Smooth muscle cell (in vitro differentiated cells): Measurements from ENCODE around the gene NPLOC4. TPM values are rescaled to one million over a fixed set of nuclear protein-coding genes. Genes with fewer than 3 reads are reported as not detected.

Experiments used
- DNase-seq: peaks from one replicate; lab custom pipeline; 2025; ENCODE audit not compliant: unreplicated experiment; lab: John Stamatoyannopoulos, UW
- H2AFZ ChIP-seq: fragments of 200-600 bp; sonication (generic); 2 replicates; pipeline ENCODE4 v1.6.0; 2016; ENCODE audit warnings: antibody characterized with exemption, low read depth, mild to moderate bottlenecking
- H3F3A ChIP-seq: fragments of 200-600 bp; sonication (generic); 2 replicates; pipeline ENCODE4 v1.6.0; 2017; ENCODE audit warnings: antibody characterized with exemption, low read depth
- H3K27ac ChIP-seq: fragments of 200-600 bp; sonication (generic); 2 replicates; pipeline ENCODE4 v1.5.1; 2016; ENCODE audit warnings: low read depth, mild to moderate bottlenecking
- H3K27me3 ChIP-seq: fragments of 200-600 bp; sonication (generic); 2 replicates; pipeline ENCODE4 v1.6.1; 2016; ENCODE audit warnings: low read depth, mild to moderate bottlenecking
- H3K36me3 ChIP-seq: fragments of 200-600 bp; sonication (generic); 2 replicates; pipeline ENCODE4 v1.5.1; 2016; ENCODE audit warnings: low read depth
- H3K4me1 ChIP-seq: fragments of 200-600 bp; sonication (generic); 2 replicates; pipeline ENCODE4 v1.5.1; 2016; ENCODE audit warnings: low read depth
- H3K4me2 ChIP-seq: fragments of 200-600 bp; sonication (generic); 2 replicates; pipeline ENCODE4 v1.6.0; 2016; ENCODE audit warnings: mild to moderate bottlenecking
- H3K4me3 ChIP-seq: fragments of 200-600 bp; sonication (generic); 2 replicates; pipeline ENCODE4 v1.5.1; 2016; ENCODE audit warnings: mild to moderate bottlenecking
- H3K79me2 ChIP-seq: fragments of 200-600 bp; sonication (generic); 2 replicates; pipeline ENCODE4 v1.6.0; 2016; ENCODE audit warnings: low read depth, mild to moderate bottlenecking
- H3K9ac ChIP-seq: fragments of 200-600 bp; sonication (generic); 2 replicates; pipeline ENCODE4 v1.6.0; 2016; ENCODE audit warnings: low read depth
- H3K9me3 ChIP-seq: fragments of 200-600 bp; sonication (generic); replicated peaks from 2 replicates; pipeline ENCODE4 v1.5.1; 2016; ENCODE audit warnings: low read depth
- H4K20me1 ChIP-seq: fragments of 200-600 bp; sonication (generic); 2 replicates; pipeline ENCODE4 v1.6.0; 2016; ENCODE audit warnings: low read depth
- WGBS: methylation state at CpG from one replicate; pipeline ENCODE4 v1.1.7; 2016; ENCODE audit warnings: low lambda C conversion rate; 5-methylcytosine and 5-hydroxymethylcytosine counted together
- polyA plus RNA-seq: library from polyadenylated mRNA; unstranded; fragments of >200 nt; fragmentation: Nextera tagmentation; extraction: Ambion mirVana; gene quantifications from 2 replicates; pipeline ENCODE4 v1.2.1, GENCODE V29; 2016
- total RNA-seq: library from RNA; depleted of rRNA; stranded (reverse); fragments of >200 nt; gene quantifications from 2 replicates; pipeline ENCODE4 v1.2.3, GENCODE V29; 2014
- TF ChIP-seq, protein P1 (sequence below): fragments of 200-600 bp; sonication (generic); IDR thresholded peaks from 2 replicates; pipeline ENCODE4 v1.5.1; 2017; ENCODE audit warnings: borderline replicate concordance, mild to moderate bottlenecking, antibody characterized with exemption; ENCODE audit not compliant: insufficient read depth, poor library complexity, severe bottlenecking

Gene NPLOC4
- total and polyA plus RNA-seq, 2 experiments from 2014 or later = 58.1 to 60.9 TPM

DNA sequence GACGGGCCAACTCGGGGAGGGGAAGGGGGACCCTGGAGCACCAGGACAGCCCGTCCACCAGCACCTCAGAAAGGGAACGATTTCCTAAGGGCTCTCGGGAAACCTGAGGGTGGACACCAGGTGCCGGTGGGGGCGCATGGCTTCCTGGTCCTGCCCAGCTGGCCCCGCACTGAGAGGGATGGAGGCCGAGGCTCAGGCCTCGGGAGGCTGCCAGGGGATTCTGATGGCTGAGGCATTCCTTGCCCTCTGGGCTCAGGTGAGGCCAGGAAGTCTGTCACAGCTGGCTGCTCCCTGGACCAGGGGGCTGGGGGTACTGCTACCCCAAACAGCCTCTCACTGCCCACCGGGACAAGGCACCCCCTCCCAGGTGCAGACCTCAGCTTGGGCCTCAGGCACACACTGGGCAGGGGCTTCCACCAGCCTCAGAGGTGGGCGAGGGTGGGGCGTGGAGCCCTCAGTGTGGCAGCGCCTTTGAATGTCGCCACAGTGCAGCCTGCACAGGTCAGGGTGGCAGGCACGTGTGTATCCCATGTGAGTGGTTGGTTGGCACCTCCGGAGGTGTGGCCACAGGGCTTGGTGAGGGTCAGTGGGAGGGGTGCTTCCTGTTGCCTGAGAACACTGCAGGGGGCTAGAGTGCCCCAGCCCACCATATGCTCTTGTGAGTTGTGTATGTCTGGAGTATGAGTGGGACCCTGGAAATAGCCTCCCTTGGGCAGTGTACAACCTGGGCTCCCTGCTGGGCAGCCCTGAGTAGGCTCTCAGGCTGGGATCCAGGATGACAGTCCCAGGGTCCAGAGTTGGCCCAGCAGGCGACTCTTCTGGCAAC lies 112.7 kb downstream of the NPLOC4 start:
- H3K27ac ChIP-seq = no peak overlapping the region
- H3K9me3 ChIP-seq = no peaks in the 10 kb centered on the region
- DNase-seq = no peak
- H4K20me1 ChIP-seq = peaks cover 27% of the 10 kb centered on the region
- H3K9ac ChIP-seq = no peak overlapping the region
- H3K27me3 ChIP-seq = no peaks in the 10 kb centered on the region
- peaks cover under 1% of the 10 kb centered on the region for H3K79me2 ChIP-seq
- 92% methylated on average over 17 of the region's 18 CpGs for WGBS
- no peaks in the 10 kb centered on the region for H3K36me3 ChIP-seq
- no peaks in the 10 kb centered on the region for H3F3A ChIP-seq
- TF ChIP-seq, protein P1, sequence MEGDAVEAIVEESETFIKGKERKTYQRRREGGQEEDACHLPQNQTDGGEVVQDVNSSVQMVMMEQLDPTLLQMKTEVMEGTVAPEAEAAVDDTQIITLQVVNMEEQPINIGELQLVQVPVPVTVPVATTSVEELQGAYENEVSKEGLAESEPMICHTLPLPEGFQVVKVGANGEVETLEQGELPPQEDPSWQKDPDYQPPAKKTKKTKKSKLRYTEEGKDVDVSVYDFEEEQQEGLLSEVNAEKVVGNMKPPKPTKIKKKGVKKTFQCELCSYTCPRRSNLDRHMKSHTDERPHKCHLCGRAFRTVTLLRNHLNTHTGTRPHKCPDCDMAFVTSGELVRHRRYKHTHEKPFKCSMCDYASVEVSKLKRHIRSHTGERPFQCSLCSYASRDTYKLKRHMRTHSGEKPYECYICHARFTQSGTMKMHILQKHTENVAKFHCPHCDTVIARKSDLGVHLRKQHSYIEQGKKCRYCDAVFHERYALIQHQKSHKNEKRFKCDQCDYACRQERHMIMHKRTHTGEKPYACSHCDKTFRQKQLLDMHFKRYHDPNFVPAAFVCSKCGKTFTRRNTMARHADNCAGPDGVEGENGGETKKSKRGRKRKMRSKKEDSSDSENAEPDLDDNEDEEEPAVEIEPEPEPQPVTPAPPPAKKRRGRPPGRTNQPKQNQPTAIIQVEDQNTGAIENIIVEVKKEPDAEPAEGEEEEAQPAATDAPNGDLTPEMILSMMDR = no peak
- no peak overlapping the region for H3K4me2 ChIP-seq
- peaks cover 6% of the 10 kb centered on the region for H3K4me1 ChIP-seq
- H2AFZ ChIP-seq = no peak overlapping the region
- no peak overlapping the region for H3K4me3 ChIP-seq

DNA sequence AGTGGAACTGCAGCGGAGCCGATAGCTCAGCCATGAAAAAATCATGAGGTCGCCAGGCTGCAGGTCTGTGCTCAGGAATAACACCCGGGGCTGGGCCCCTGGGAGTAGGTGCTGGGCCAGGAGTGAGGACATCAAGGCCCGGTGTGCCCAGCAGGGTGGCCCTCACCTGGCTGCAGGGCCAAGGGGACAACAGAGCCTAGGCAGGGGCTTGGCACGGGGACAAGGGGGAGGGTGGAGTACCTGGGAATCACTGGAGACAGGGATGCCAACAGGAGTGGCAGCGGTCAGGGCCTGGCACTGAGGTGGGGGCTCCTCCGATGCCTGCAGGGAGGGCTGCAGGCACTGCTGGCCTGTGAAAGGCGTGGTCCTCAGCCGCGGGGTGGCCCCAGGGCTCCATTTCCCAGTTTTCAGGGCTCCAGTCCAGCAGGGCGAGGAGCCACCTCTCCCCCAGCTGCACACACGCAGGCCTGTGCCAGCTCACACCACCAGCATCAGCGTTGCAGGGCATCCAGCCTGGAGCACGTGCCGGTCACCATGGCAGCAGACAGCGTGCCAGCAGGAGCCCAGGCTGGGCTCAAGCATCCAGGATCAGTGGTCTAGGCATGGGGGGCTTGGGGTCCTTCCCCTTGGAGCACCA lies 113.4 kb downstream of the NPLOC4 start:
- H3K36me3 ChIP-seq = no peaks in the 10 kb centered on the region
- TF ChIP-seq, protein P1 = no peak
- H3K79me2 ChIP-seq = peaks cover 3% of the 10 kb centered on the region
- no peak overlapping the region for H3K9ac ChIP-seq
- H3K4me3 ChIP-seq = no peak overlapping the region
- peaks cover 13% of the 10 kb centered on the region for H3K4me1 ChIP-seq
- WGBS = 69% methylated on average over 17 of the region's 17 CpGs
- DNase-seq = no peak
- no peak overlapping the region for H3K4me2 ChIP-seq
- H4K20me1 ChIP-seq = peaks cover 35% of the 10 kb centered on the region
- no peak overlapping the region for H3K27ac ChIP-seq
- no peaks in the 10 kb centered on the region for H3F3A ChIP-seq
- H3K27me3 ChIP-seq = no peaks in the 10 kb centered on the region
- H2AFZ ChIP-seq = no peak overlapping the region
- no peaks in the 10 kb centered on the region for H3K9me3 ChIP-seq

DNA sequence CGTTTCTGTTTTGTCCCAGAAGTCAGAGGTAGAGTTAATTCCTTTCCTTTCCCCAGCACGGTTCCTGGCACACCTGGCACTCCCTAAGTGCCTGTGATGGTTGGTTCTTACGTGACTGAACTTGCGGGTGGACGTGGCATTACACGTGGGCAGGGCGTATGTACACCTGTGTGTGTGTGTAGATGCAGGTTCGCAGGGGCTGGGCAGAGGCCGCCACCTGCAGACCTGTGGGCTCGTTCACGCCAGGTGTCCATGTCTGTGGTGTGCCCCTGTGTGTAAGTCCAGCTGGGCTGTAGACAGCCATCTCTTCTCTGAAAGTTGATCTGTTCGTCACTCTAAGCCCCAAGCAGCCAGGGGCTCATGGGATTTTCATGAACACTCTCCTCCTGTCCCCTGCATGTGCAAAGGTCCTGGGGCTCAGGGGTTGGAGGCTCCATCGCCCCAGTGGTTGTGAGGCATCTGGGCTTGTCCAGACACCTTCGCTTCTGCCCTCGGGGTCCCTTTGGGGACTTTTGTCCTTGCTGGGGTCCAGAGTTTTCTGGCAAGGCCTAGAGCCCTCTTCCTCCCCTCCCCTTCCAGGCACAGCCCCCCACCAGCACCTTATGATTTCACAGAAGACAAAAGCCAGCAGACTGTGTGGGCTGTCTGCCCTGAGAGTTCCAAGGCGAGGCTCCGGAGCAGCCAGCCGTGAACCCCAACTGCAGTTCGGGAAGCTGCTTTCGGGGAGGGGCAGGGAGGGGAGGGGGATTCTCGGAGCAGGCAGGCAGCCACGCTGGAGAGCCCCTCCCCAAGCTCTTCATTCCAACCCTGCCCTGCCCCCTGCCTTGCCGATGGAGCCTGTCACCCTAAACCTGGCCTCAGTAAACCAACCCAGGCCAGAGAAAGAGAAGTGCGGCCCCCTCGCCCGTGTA lies 114.2 kb downstream of the NPLOC4 start:
- TF ChIP-seq, protein P1 = peak; percentile 19
- WGBS = 70% methylated on average over 26 of the region's 26 CpGs
- H3F3A ChIP-seq = peaks cover 4% of the 10 kb centered on the region
- H3K36me3 ChIP-seq = no peaks in the 10 kb centered on the region
- H3K9me3 ChIP-seq = no peaks in the 10 kb centered on the region
- no peak overlapping the region for H3K27ac ChIP-seq
- H2AFZ ChIP-seq = no peak overlapping the region
- peaks cover 5% of the 10 kb centered on the region for H3K79me2 ChIP-seq
- H4K20me1 ChIP-seq = peaks cover 42% of the 10 kb centered on the region
- no peak overlapping the region for H3K4me3 ChIP-seq
- DNase-seq = no peak
- no peaks in the 10 kb centered on the region for H3K27me3 ChIP-seq
- H3K9ac ChIP-seq = no peak overlapping the region
- no peak overlapping the region for H3K4me2 ChIP-seq
- peaks cover 20% of the 10 kb centered on the region for H3K4me1 ChIP-seq
